Right lobe of liver (tissue), 6 donors: ENCODE data around the gene BEX2. TPM values are rescaled to one million over a fixed set of nuclear protein-coding genes. Genes with fewer than 3 reads are reported as not detected.

Experiments used
- ATAC-seq, 4 donors: fragments of 200-7000 bp; cut with Tn5 transposase; one replicate each; pipeline ENCODE4 v1.9.1; 2020; ENCODE audit warnings: mild to moderate bottlenecking in 4 of 4, moderate library complexity in 4 of 4
- DNase-seq, 3 donors: peaks; one replicate each; pipeline ENCODE4 v3.0.0-alpha.2; 2020
- H3K27ac ChIP-seq, 3 donors: fragments of 200-600 bp; one replicate each; pipeline ENCODE4 v1.8.0; 2022
- H3K27me3 ChIP-seq, 2 donors: fragments of 200-600 bp; one replicate each; pipeline ENCODE4 v1.8.0; 2022
- H3K36me3 ChIP-seq, 4 donors: fragments of 200-600 bp; sonication (generic) in 1 of 4; one replicate each; pipeline versions ENCODE4 v1.5.1 to v1.8.0; 2017 to 2022; ENCODE audit warnings: control low read depth in 1 of 4
- H3K4me1 ChIP-seq, 4 donors: fragments of 200-600 bp; sonication (generic) in 1 of 4; one replicate each; pipeline versions ENCODE4 v1.5.1 to v1.8.0; 2017 to 2022; ENCODE audit warnings: control low read depth in 1 of 4
- H3K4me3 ChIP-seq, 3 donors: fragments of 200-600 bp; one replicate each; pipeline ENCODE4 v1.8.0; 2022
- H3K9me3 ChIP-seq, 4 donors: fragments of 200-600 bp; sonication (generic) in 1 of 4; one replicate each; pipeline versions ENCODE4 v1.5.1 to v1.8.0; 2017 to 2022; ENCODE audit warnings: control low read depth in 1 of 4
- POLR2A ChIP-seq: fragments of 450-650 bp; IDR thresholded peaks from one replicate; pipeline ENCODE4 v1.6.1; 2017; ENCODE audit warnings: antibody characterized with exemption, mild to moderate bottlenecking
- WGBS: methylation state at CpG from one replicate; pipeline ENCODE4 v1.1.6; 2018; ENCODE audit warnings: low coverage, low lambda C conversion rate; ENCODE audit not compliant: insufficient coverage; ENCODE audit errors: missing lambda C conversion rate; 5-methylcytosine and 5-hydroxymethylcytosine counted together
- intact Hi-C, 2 donors: fragments of 100-400 bp; cut with DNase I; formaldehyde crosslinking; loops; one replicate each; pipeline versions ENCODE4 v1.11.2 to v1.14.1; 2022
- total RNA-seq, 6 experiments: library from RNA; depleted of rRNA in 2 of 6; stranded (reverse); fragments of >200 nt in 2 of 6; fragmentation: NEBNext Ultra II Directional in 3 of 6; extraction: Animal tissue kit (Norgen Biotek cat#: 25700) in 3 of 6; gene quantifications; one replicate each; pipeline versions ENCODE4 v1.1.0 to v1.2.4, GENCODE V29; 2016 to 2023
- TF ChIP-seq, protein P1 (sequence below), 4 donors: fragments of 200-600 bp in 3 of 4; fragments of 450-650 bp in 1 of 4; IDR thresholded peaks; one replicate each; pipeline versions ENCODE4 v1.5.1 to v1.8.0; 2016 to 2022; ENCODE audit warnings: antibody characterized with exemption in 4 of 4, mild to moderate bottlenecking in 2 of 4
- donor health status: DM: no; HTN: yes; CAD: no.
- donor health status: DM: no; HTN: no; CAD: no.
- donor health status: DM: no; HTN: no; CAD: no.
- donor health status: DM: no; HTN: yes; CAD: no.
- donor health status: DM: no; HTN: yes; CAD: no.

Gene BEX2
- total RNA-seq, 6 experiments from 2014 or later = 1.9 to 2.1 (median 2.1) TPM; not detected in 3

DNA sequence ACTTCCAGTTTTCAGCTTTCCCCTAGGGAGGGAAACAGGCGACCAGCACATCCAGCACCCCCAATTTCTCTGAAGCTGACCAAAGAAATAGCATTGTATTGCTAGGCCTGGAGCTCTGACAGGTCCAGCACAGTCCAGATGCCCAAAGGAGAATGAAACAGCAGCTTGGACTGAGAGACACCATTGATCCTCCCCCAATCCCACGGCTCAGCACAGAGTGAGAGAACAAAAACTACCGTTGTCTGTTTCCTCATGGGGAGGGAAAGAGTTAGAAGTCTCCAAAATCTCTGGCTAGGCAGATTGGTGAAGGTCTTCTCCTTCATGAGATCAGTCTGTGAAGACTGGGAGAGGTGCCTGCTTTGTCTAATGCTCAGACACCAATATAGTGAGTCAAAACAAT is 27.9 kb upstream of the BEX2 start:
- no peaks in the 10 kb centered on the region for H3K9me3 ChIP-seq
- TF ChIP-seq, protein P1, sequence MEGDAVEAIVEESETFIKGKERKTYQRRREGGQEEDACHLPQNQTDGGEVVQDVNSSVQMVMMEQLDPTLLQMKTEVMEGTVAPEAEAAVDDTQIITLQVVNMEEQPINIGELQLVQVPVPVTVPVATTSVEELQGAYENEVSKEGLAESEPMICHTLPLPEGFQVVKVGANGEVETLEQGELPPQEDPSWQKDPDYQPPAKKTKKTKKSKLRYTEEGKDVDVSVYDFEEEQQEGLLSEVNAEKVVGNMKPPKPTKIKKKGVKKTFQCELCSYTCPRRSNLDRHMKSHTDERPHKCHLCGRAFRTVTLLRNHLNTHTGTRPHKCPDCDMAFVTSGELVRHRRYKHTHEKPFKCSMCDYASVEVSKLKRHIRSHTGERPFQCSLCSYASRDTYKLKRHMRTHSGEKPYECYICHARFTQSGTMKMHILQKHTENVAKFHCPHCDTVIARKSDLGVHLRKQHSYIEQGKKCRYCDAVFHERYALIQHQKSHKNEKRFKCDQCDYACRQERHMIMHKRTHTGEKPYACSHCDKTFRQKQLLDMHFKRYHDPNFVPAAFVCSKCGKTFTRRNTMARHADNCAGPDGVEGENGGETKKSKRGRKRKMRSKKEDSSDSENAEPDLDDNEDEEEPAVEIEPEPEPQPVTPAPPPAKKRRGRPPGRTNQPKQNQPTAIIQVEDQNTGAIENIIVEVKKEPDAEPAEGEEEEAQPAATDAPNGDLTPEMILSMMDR (IDR thresholded peaks at IDR 0.05) = no peak
- intact Hi-C loops = no loop called here
- no peaks in the 10 kb centered on the region for H3K4me1 ChIP-seq
- ATAC-seq = no peak
- H3K36me3 ChIP-seq = no peaks in the 10 kb centered on the region
- H3K27me3 ChIP-seq = peaks cover 0 to 3% of the 10 kb centered on the region in 2 donors
- no peak overlapping the region for H3K4me3 ChIP-seq
- WGBS = 40% methylated on average over 3 of the region's 3 CpGs
- DNase-seq = no peak
- no peak overlapping the region for H3K27ac ChIP-seq

DNA sequence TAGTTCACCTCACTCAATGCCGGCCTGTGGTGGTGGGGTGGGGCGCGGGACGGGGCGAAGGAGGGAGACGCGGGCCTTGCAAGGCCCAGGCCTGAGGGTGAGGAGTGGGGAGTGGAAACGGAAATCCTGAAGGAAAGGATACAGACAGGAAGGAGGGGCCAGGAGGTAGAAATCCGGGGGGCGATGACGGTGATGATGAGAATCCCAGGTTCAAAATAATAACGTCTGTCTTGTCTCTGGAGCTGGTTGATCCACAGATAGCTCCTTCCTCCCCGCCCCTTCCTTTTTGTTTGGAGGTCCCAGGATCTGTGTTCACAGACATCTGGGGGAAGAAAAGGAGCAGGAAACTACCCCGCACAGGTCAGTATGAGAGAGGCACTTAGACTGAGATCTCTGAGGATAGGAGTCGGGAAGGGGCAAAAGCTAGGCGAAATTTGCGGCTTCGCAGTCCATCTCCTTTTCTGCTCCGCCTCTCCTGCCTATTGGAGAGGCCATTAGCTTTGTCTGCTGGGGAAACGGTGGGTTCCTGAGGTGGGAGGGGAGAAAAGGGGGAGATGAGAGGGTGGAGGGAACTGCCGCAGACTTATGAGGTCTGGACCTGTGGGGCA is 20.0 kb upstream of the BEX2 start:
- WGBS = 34% methylated on average over 21 of the region's 21 CpGs
- H3K9me3 ChIP-seq = no peaks in the 10 kb centered on the region
- intact Hi-C loops = no loop called here
- H3K36me3 ChIP-seq = no peaks in the 10 kb centered on the region
- H3K4me3 ChIP-seq = no peak overlapping the region
- no peaks in the 10 kb centered on the region for H3K4me1 ChIP-seq
- no peaks in the 10 kb centered on the region for H3K27me3 ChIP-seq
- TF ChIP-seq, protein P1 (IDR thresholded peaks at IDR 0.05) = no peak
- TF ChIP-seq POLR2A = no peak
- no peak for DNase-seq
- no peak for ATAC-seq
- no peak overlapping the region for H3K27ac ChIP-seq

DNA sequence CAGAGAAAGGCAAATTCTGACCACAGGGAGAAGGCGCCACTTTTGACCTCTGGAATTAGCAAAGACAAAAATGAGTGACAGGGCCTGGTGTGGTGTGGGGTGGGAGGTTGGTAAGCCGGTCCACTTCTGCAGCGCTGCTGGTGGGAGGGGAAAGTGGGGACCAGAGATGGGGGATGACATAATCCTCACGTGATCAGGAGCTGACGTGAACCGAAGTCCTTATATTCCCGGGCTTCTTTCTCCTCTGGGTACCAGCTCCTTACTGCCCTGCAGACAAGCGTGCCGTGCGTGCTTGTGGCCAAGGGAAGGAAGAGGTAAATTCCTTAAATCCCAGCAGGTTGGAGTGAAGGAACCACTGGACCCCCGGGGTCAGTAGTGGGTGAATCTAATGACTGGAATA is 19.2 kb upstream of the BEX2 start, which contains the start of gene TCEAL7:
Gene TCEAL7, plus strand, starts transcription at position 249 of the 400 bp plus-strand sequence. CDS start 1,165 bp downstream, outside the sequence.
- DNase-seq = no peak
- Histone ChIP-seq H3K4me3 (no peak within 1 kb of the TSS), H3K27ac (no peak within 1 kb of the TSS)

DNA sequence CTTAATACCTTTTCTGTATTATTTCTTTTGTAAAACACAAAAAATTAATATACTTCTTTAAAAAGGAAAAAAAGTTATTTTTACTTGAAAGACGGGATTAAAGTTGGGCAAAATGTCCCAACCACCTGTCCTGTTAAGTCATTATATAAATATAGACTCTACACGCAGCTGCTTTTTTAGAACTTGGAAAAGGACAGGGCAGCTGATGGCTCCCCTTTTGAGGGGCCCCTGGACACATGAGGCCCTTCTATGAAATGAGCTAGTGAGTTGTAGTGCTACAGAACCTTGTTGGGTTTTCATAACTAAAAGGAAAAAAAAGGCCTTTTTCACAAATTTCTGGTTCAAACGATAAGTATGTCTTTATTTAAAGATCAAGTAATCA is 600 bp upstream of the BEX2 start:
- ATAC-seq = no peak

More for the DNA sequence above, 19.2 kb upstream of the BEX2 start, which contains the start of gene TCEAL7:
- Histone ChIP-seq H3K27me3 (no peaks in the 10 kb centered on the region), H3K4me1 (no peaks in the 10 kb centered on the region), H3K9me3 (no peaks in the 10 kb centered on the region), H3K36me3 (no peaks in the 10 kb centered on the region)
- intact Hi-C loops = no loop called here
- TF ChIP-seq POLR2A = no peak
- TF ChIP-seq, protein P1 (IDR thresholded peaks at IDR 0.05) = no peak
- ATAC-seq = no peak
- WGBS = 48% methylated on average over 5 of the region's 11 CpGs

More for the DNA sequence above, 600 bp upstream of the BEX2 start:
- TF ChIP-seq POLR2A = no peak
- TF ChIP-seq, protein P1 (IDR thresholded peaks at IDR 0.05) = no peak
- H3K27me3 ChIP-seq = peaks cover 0 to 3% of the 10 kb centered on the region in 2 donors
- H3K9me3 ChIP-seq = no peaks in the 10 kb centered on the region
- 72% methylated on average over 3 of the region's 3 CpGs for WGBS
- intact Hi-C loops = no loop called here
- H3K4me3 ChIP-seq = no peak overlapping the region
- H3K4me1 ChIP-seq = no peaks in the 10 kb centered on the region
- DNase-seq = no peak
- no peak overlapping the region for H3K27ac ChIP-seq
- no peaks in the 10 kb centered on the region for H3K36me3 ChIP-seq
